IMR-90 (cell line): ENCODE measurements around the gene CDK2AP2. TPM values are rescaled to one million over a fixed set of nuclear protein-coding genes. Genes with fewer than 3 reads are reported as not detected.

Experiments
- ATAC-seq: fragments of 200-7000 bp; cut with Tn5 transposase; 2 replicates; pipeline ENCODE4 v1.9.1; 2020; ENCODE audit warnings: low read depth, mild to moderate bottlenecking, moderate library complexity
- BruUV-seq: library from RNA; stranded (reverse); fragments of 400-500 nt; replicated peaks from 2 replicates; lab custom pipeline; 2021; lab: Mats Ljungman, UMichigan
- CTCF ChIA-PET: fragments of 300-600 bp; formaldehyde crosslinking; extraction: SDS; loops from one replicate; lab custom pipeline; 2021; ENCODE audit warnings: antibody characterized with exemption; lab: Yijun Ruan, JAX
- POLR2A ChIA-PET: fragments of 300-600 bp; sonication (Branson Sonifier 250); formaldehyde crosslinking; loops from one replicate; lab custom pipeline; 2022; ENCODE audit warnings: antibody characterized with exemption; ENCODE audit not compliant: unreplicated experiment; lab: Charles Lee
- DNase-seq: peaks from one replicate; pipeline ENCODE4 v3.0.0; 2013
- H2AFZ ChIP-seq: replicated peaks from 2 replicates; pipeline ENCODE3; 2013; ENCODE audit warnings: low read length, mild to moderate bottlenecking; ENCODE audit not compliant: poor library complexity
- H2AK5ac ChIP-seq: 2 replicates; pipeline ENCODE4 v1.6.1; 2013; ENCODE audit warnings: low read depth, low read length, inconsistent platforms
- H2AK9ac ChIP-seq: replicated peaks from 2 replicates; pipeline ENCODE3; 2013; ENCODE audit warnings: mild to moderate bottlenecking, low read depth, low read length, moderate library complexity; ENCODE audit not compliant: poor library complexity
- H2BK120ac ChIP-seq: 2 replicates; pipeline ENCODE4 v1.6.1; 2013; ENCODE audit warnings: low read depth, low read length, inconsistent platforms
- H2BK15ac ChIP-seq: 3 replicates; pipeline ENCODE4 v1.6.1; 2013; ENCODE audit warnings: low read depth, low read length, inconsistent platforms
- H2BK20ac ChIP-seq: 2 replicates; pipeline ENCODE4 v1.6.1; 2013; ENCODE audit warnings: low read depth, mild to moderate bottlenecking, inconsistent platforms, low read length, moderate library complexity
- H2BK5ac ChIP-seq: 2 replicates; pipeline ENCODE4 v1.6.1; 2013; ENCODE audit warnings: mild to moderate bottlenecking, low read depth, low read length, inconsistent platforms; ENCODE audit not compliant: poor library complexity, severe bottlenecking
- H3K14ac ChIP-seq: replicated peaks from 2 replicates; pipeline ENCODE4 v1.6.1; 2013; ENCODE audit warnings: low read depth, low read length, inconsistent platforms
- H3K18ac ChIP-seq: 2 replicates; pipeline ENCODE4 v1.6.1; 2013; ENCODE audit warnings: low read depth, low read length, control low read depth
- H3K23ac ChIP-seq: 2 replicates; pipeline ENCODE4 v1.6.1; 2013; ENCODE audit warnings: low read depth, low read length, inconsistent platforms
- H3K27ac ChIP-seq: 2 replicates; pipeline ENCODE4 v1.5.1; 2013; ENCODE audit warnings: mild to moderate bottlenecking, control low read depth, low read length; ENCODE audit not compliant: insufficient read depth
- H3K27me3 ChIP-seq: 2 replicates; pipeline ENCODE4 v1.6.1; 2013; ENCODE audit warnings: low read length; ENCODE audit not compliant: control insufficient read depth, insufficient read depth
- H3K36me3 ChIP-seq: 2 replicates; pipeline ENCODE4 v1.6.1; 2013; ENCODE audit warnings: low read length, mixed read lengths; ENCODE audit not compliant: control insufficient read depth, insufficient read depth
- H3K4ac ChIP-seq: 2 replicates; pipeline ENCODE4 v1.6.1; 2013; ENCODE audit warnings: low read depth, low read length, inconsistent platforms
- H3K4me1 ChIP-seq: 2 replicates; pipeline ENCODE4 v1.6.1; 2013; ENCODE audit warnings: low read length, mixed read lengths; ENCODE audit not compliant: control insufficient read depth, insufficient read depth
- H3K4me2 ChIP-seq: 2 replicates; pipeline ENCODE4 v1.6.1; 2013; ENCODE audit warnings: low read depth, mild to moderate bottlenecking, control low read depth, low read length, moderate library complexity
- H3K4me3 ChIP-seq: 2 replicates; pipeline ENCODE4 v1.5.1; 2013; ENCODE audit warnings: low read depth, mild to moderate bottlenecking, control low read depth, low read length, moderate library complexity; ENCODE audit not compliant: insufficient read depth
- H3K56ac ChIP-seq: 2 replicates; pipeline ENCODE4 v1.6.1; 2013; ENCODE audit warnings: low read length, inconsistent platforms; ENCODE audit not compliant: insufficient read depth; ENCODE audit errors: extremely low read depth
- H3K79me1 ChIP-seq, 2 experiments: 2 replicates each; pipeline ENCODE4 v1.6.1; 2013; ENCODE audit warnings: low read length in 2 of 2, inconsistent platforms in 1 of 2, low read depth in 1 of 2
- H3K9ac ChIP-seq: 2 replicates; pipeline ENCODE4 v1.6.1; 2013; ENCODE audit warnings: low read depth, low read length, control low read depth
- H3K9me1 ChIP-seq: 2 replicates; pipeline ENCODE4 v1.6.1; 2013; ENCODE audit warnings: low read length, inconsistent platforms; ENCODE audit not compliant: insufficient read depth
- H3K9me3 ChIP-seq: 2 replicates; pipeline ENCODE4 v1.6.1; 2013; ENCODE audit warnings: low read length; ENCODE audit not compliant: control insufficient read depth, insufficient read depth
- H4K20me1 ChIP-seq: 2 replicates; pipeline ENCODE4 v1.6.1; 2013; ENCODE audit warnings: low read length, inconsistent platforms; ENCODE audit not compliant: insufficient read depth
- H4K5ac ChIP-seq: 2 replicates; pipeline ENCODE4 v1.6.1; 2013; ENCODE audit warnings: mild to moderate bottlenecking, low read depth, low read length, control low read depth
- H4K8ac ChIP-seq, 2 experiments: 2 replicates each; pipeline ENCODE4 v1.6.1; 2013; ENCODE audit warnings: low read depth in 2 of 2, low read length in 2 of 2, control low read depth in 1 of 2, inconsistent platforms in 1 of 2
- H4K91ac ChIP-seq: 2 replicates; pipeline ENCODE4 v1.6.1; 2013; ENCODE audit warnings: low read depth, low read length, inconsistent platforms; ENCODE audit not compliant: insufficient read depth
- BHLHE40 ChIP-seq: fragments of 150-350 bp; IDR thresholded peaks from 2 replicates; pipeline ENCODE4 v1.6.1; 2016; ENCODE audit warnings: mild to moderate bottlenecking, low read depth, low read length
- CHD1 ChIP-seq: IDR thresholded peaks from 2 replicates; pipeline ENCODE4 v1.6.1; 2012; ENCODE audit warnings: low read depth, low read length, improper control_type of control experiment
- ELK1 ChIP-seq: fragments of 150-350 bp; IDR thresholded peaks from 2 replicates; pipeline ENCODE4 v1.6.1; 2016; ENCODE audit warnings: low read depth, mild to moderate bottlenecking, low read length, moderate library complexity, borderline replicate concordance
- FOS ChIP-seq: fragments of 150-350 bp; IDR thresholded peaks from 2 replicates; pipeline ENCODE4 v1.6.1; 2016; ENCODE audit warnings: low read depth, low read length
- MAFK ChIP-seq: IDR thresholded peaks from 2 replicates; pipeline ENCODE4 v1.6.1; 2012; ENCODE audit warnings: low read depth, low read length, improper control_type of control experiment
- MXI1 ChIP-seq: IDR thresholded peaks from 2 replicates; pipeline ENCODE4 v1.6.1; 2012; ENCODE audit warnings: low read depth, mild to moderate bottlenecking, low read length, moderate library complexity, borderline replicate concordance
- NFE2L2 ChIP-seq: fragments of 150-350 bp; IDR thresholded peaks from 2 replicates; pipeline ENCODE4 v1.6.1; 2016; ENCODE audit warnings: low read depth, mild to moderate bottlenecking, low read length
- POLR2A ChIP-seq: IDR thresholded peaks from 2 replicates; pipeline ENCODE4 v1.6.1; 2012; ENCODE audit warnings: mild to moderate bottlenecking, low read depth, low read length
- RCOR1 ChIP-seq: IDR thresholded peaks from 2 replicates; pipeline ENCODE4 v1.6.1; 2012; ENCODE audit warnings: mild to moderate bottlenecking, low read length, improper control_type of control experiment; ENCODE audit not compliant: insufficient replicate concordance
- WGBS, 2 experiments: methylation state at CpG; one replicate each; pipeline versions ENCODE4 v1.1.5 to v1.1.7; 2013; ENCODE audit warnings: missing lambda C conversion rate in 2 of 2; ENCODE audit not compliant: insufficient read length in 1 of 2; ENCODE audit errors: extremely low coverage in 2 of 2; 5-methylcytosine and 5-hydroxymethylcytosine counted together
- dilution Hi-C: fragments of 300-500 bp; cut with HindIII; formaldehyde crosslinking; loops from one replicate; pipeline ENCODE4 v1.14.3; 2018; ENCODE audit warnings: low sequenced_read_pairs; ENCODE audit not compliant: unreplicated experiment
- in situ Hi-C: fragments of 300-500 bp; cut with MboI; formaldehyde crosslinking; loops from 3 replicates; pipeline ENCODE4 v1.14.3; 2019; ENCODE audit warnings: low sequenced_read_pairs, inconsistent platforms, mixed read lengths
- intact Hi-C: fragments of 100-400 bp; cut with micrococcal nuclease; formaldehyde crosslinking; loops from 2 replicates; pipeline ENCODE4 v1.10.0; 2022
- polyA plus RNA-seq, 3 experiments: library from polyadenylated mRNA; depleted of rRNA; stranded (reverse); fragments of >200 nt; gene quantifications; 2 replicates each; pipeline ENCODE4 v1.2.3, GENCODE V29; 2012; ENCODE audit warnings: low replicate concordance in 1 of 3
- total RNA-seq: library from RNA; depleted of rRNA; stranded (reverse); fragments of >200 nt; gene quantifications from 2 replicates; pipeline ENCODE4 v1.2.3, GENCODE V29; 2012

The CDK2AP2 gene
- total and polyA plus RNA-seq, 2 of the 4 experiments (the other 2 are of a cell fraction) = 8.1 to 44.7 TPM

- no peak for TF ChIP-seq MAFK
- TF ChIP-seq CHD1 = no peak
- no peak for TF ChIP-seq RCOR1
Measured at GRCh38 chr11:67490727-67491065, 17.3 kb downstream of the CDK2AP2 start (continued).

- Histone ChIP-seq H3K23ac (no peak overlapping the region), H2AFZ (no peak overlapping the region), H3K4me3 (no peak overlapping the region), H4K5ac (no peak overlapping the region), H3K18ac (no peak overlapping the region), H2AK9ac (peak overlapping the region; percentile 16), H3K27ac (no peak overlapping the region), H4K20me1 (no peaks in the 10 kb centered on the region; the same call in none of the 2 replicates), H4K91ac (no peak overlapping the region), H4K8ac (no peak overlapping the region), H3K14ac (no peak overlapping the region), H2AK5ac (no peak overlapping the region), H2BK20ac (no peak overlapping the region), H3K4ac (no peak overlapping the region), H3K4me1 (no peaks in the 10 kb centered on the region), H3K56ac (no peak overlapping the region), H2BK120ac (no peak overlapping the region), H2BK5ac (no peak overlapping the region), H3K9me3 (no peaks in the 10 kb centered on the region), H3K79me1 (peaks cover 4 to 16% of the 10 kb centered on the region in 2 experiments; a peak in 2 of 4 replicates), H3K36me3 (peaks cover 50% of the 10 kb centered on the region), H3K9ac (no peak overlapping the region), H2BK15ac (no peak overlapping the region), H3K4me2 (no peak overlapping the region), H3K9me1 (peaks cover 10% of the 10 kb centered on the region), H3K27me3 (no peaks in the 10 kb centered on the region)
- no peak for ATAC-seq
- ChIA-PET CTCF (no interaction called here), POLR2A (no interaction called here)
- dilution Hi-C loops (no loop called here), in situ Hi-C loops (no loop called here), intact Hi-C loops (no loop called here)
- no peak for DNase-seq
- no peak for TF ChIP-seq CHD1
- TF ChIP-seq BHLHE40 = no peak
- no peak for TF ChIP-seq MXI1
- TF ChIP-seq NFE2L2 = no peak
- TF ChIP-seq POLR2A = no peak
- TF ChIP-seq MAFK = no peak
- no peak for TF ChIP-seq FOS
- TF ChIP-seq ELK1 = no peak
- BruUV-seq = TSS peak; percentile 83
- 94% methylated on average over 9 of the region's 23 CpGs; no CpG with 5 or more reads in 1 of the 2 experiments for WGBS, 2 experiments
Measured at GRCh38 chr11:67489885-67490726, 17.9 kb downstream of the CDK2AP2 start.
